HEK293 (cell line): ENCODE results near the gene IFNA2.

Experiments
- CTCF ChIA-PET: fragments of 350-600 bp; formaldehyde crosslinking; extraction: SDS; loops from one replicate; lab custom pipeline; 2021; ENCODE audit warnings: antibody characterized with exemption; lab: Yijun Ruan, JAX
- POLR2A ChIA-PET: fragments of 300-600 bp; formaldehyde crosslinking; extraction: SDS; loops from one replicate; lab custom pipeline; 2020; ENCODE audit warnings: antibody characterized with exemption, inconsistent platforms; lab: Yijun Ruan, JAX
- H3K27ac ChIP-seq: fragments of 200-500 bp; sonication (Bioruptor generic); 2 replicates; pipeline ENCODE4 v1.5.1; 2014; ENCODE audit warnings: low read depth, low read length, control low read depth, inconsistent platforms; ENCODE audit errors: extremely low read depth
- H3K36me3 ChIP-seq, 2 experiments: fragments of 200-500 bp in 1 of 2; sonication (Bioruptor generic) in 1 of 2; 1 replicate in 1 of 2; 2 replicates in 1 of 2; pipeline ENCODE4 v1.5.1; 2014 to 2017; ENCODE audit warnings: inconsistent platforms in 2 of 2, low read length in 2 of 2; ENCODE audit not compliant: control insufficient read depth in 2 of 2, insufficient read depth in 1 of 2
- H3K4me1 ChIP-seq: fragments of 200-500 bp; sonication (Bioruptor generic); 2 replicates; pipeline ENCODE4 v1.5.1; 2014; ENCODE audit warnings: mild to moderate bottlenecking, low read length, inconsistent platforms; ENCODE audit not compliant: control insufficient read depth, insufficient read depth
- H3K4me3 ChIP-seq: 2 replicates; pipeline ENCODE4 v1.5.1; 2011; ENCODE audit warnings: low read depth, mild to moderate bottlenecking, control low read depth, low read length, moderate library complexity
- H3K9me3 ChIP-seq: fragments of 200-500 bp; sonication (Bioruptor generic); 2 replicates; pipeline ENCODE4 v1.5.1; 2014; ENCODE audit warnings: low read depth, low read length, inconsistent platforms; ENCODE audit not compliant: control insufficient read depth, insufficient read depth
- HOXA7 ChIP-seq: sonication (generic); formaldehyde crosslinking; IDR thresholded peaks from 2 replicates; pipeline ENCODE4 v1.8.1; 2022; ENCODE audit warnings: missing genetic modification reagents, borderline replicate concordance
- MEIS1 ChIP-seq: sonication (generic); formaldehyde crosslinking; IDR thresholded peaks from 2 replicates; pipeline ENCODE4 v1.8.1; 2022; ENCODE audit warnings: missing genetic modification reagents, mild to moderate bottlenecking, borderline replicate concordance
- PBX3 ChIP-seq: sonication (generic); formaldehyde crosslinking; IDR thresholded peaks from 2 replicates; pipeline ENCODE4 v1.8.1; 2022; ENCODE audit warnings: mild to moderate bottlenecking, moderate library complexity, missing genetic modification reagents
- PRDM1 ChIP-seq: fragments of 450-650 bp; formaldehyde crosslinking; IDR thresholded peaks from 2 replicates; pipeline ENCODE4; 2016; ENCODE audit warnings: missing biosample characterization, missing genetic modification characterization
- YY1 ChIP-seq: fragments of 450-650 bp; formaldehyde crosslinking; IDR thresholded peaks from 2 replicates; pipeline ENCODE4 v1.5.1; 2018; ENCODE audit warnings: missing biosample characterization, missing genetic modification characterization
- ZBTB20 ChIP-seq: fragments of 450-650 bp; formaldehyde crosslinking; IDR thresholded peaks from 2 replicates; pipeline ENCODE4 v1.5.1; 2016; ENCODE audit warnings: missing biosample characterization, missing genetic modification characterization
- ZBTB48 ChIP-seq: fragments of 450-650 bp; formaldehyde crosslinking; IDR thresholded peaks from 2 replicates; pipeline ENCODE4 v1.5.1; 2016; ENCODE audit warnings: missing biosample characterization, missing genetic modification characterization
- ZNF121 ChIP-seq: fragments of 450-650 bp; formaldehyde crosslinking; IDR thresholded peaks from 2 replicates; pipeline ENCODE4 v1.5.1; 2016; ENCODE audit warnings: missing biosample characterization, missing genetic modification characterization
- ZNF311 ChIP-seq: fragments of 450-650 bp; formaldehyde crosslinking; IDR thresholded peaks from 2 replicates; pipeline ENCODE4 v1.5.1; 2017; ENCODE audit warnings: missing biosample characterization, missing genetic modification characterization, borderline replicate concordance
- ZNF341 ChIP-seq: fragments of 450-650 bp; formaldehyde crosslinking; IDR thresholded peaks from 2 replicates; pipeline ENCODE4; 2016; ENCODE audit warnings: low read depth, missing biosample characterization, missing genetic modification characterization
- ZNF354C ChIP-seq: fragments of 450-650 bp; formaldehyde crosslinking; IDR thresholded peaks from 2 replicates; pipeline ENCODE4 v1.5.1; 2016; ENCODE audit warnings: missing biosample characterization, missing genetic modification characterization, low read depth, borderline replicate concordance
- ZNF391 ChIP-seq: fragments of 450-650 bp; formaldehyde crosslinking; IDR thresholded peaks from 2 replicates; pipeline ENCODE4 v1.5.1; 2016; ENCODE audit warnings: low read depth, missing biosample characterization, missing genetic modification characterization, borderline replicate concordance
- ZNF423 ChIP-seq: fragments of 450-650 bp; formaldehyde crosslinking; IDR thresholded peaks from 2 replicates; pipeline ENCODE4 v1.5.1; 2016; ENCODE audit warnings: missing biosample characterization, missing genetic modification characterization
- ZNF521 ChIP-seq: fragments of 450-650 bp; formaldehyde crosslinking; IDR thresholded peaks from 2 replicates; pipeline ENCODE4 v1.5.1; 2017; ENCODE audit warnings: missing biosample characterization, mild to moderate bottlenecking, missing genetic modification characterization
- ZNF530 ChIP-seq: fragments of 450-650 bp; formaldehyde crosslinking; IDR thresholded peaks from 2 replicates; pipeline ENCODE4 v1.5.1; 2016; ENCODE audit warnings: low read depth, missing biosample characterization, missing genetic modification characterization
- ZNF544 ChIP-seq: fragments of 450-650 bp; formaldehyde crosslinking; IDR thresholded peaks from 2 replicates; pipeline ENCODE4 v1.5.0; 2017; ENCODE audit warnings: missing biosample characterization, missing genetic modification characterization
- ZNF580 ChIP-seq: fragments of 450-650 bp; formaldehyde crosslinking; IDR thresholded peaks from 2 replicates; pipeline ENCODE4 v1.5.1; 2016; ENCODE audit warnings: missing biosample characterization, missing genetic modification characterization
- ZNF785 ChIP-seq: fragments of 450-650 bp; formaldehyde crosslinking; IDR thresholded peaks from 2 replicates; pipeline ENCODE4 v1.5.1; 2016; ENCODE audit warnings: missing biosample characterization, missing genetic modification characterization
- ZSCAN16 ChIP-seq: fragments of 450-650 bp; formaldehyde crosslinking; IDR thresholded peaks from 2 replicates; pipeline ENCODE4 v1.5.1; 2016; ENCODE audit warnings: missing biosample characterization, missing genetic modification characterization
- ZSCAN30 ChIP-seq: fragments of 450-650 bp; IDR thresholded peaks from 2 replicates; pipeline ENCODE4 v1.5.1; 2018; ENCODE audit warnings: missing biosample characterization, mild to moderate bottlenecking, missing genetic modification characterization, moderate library complexity
- TF ChIP-seq, protein P1 (sequence below): fragments of 450-650 bp; formaldehyde crosslinking; IDR thresholded peaks from 2 replicates; pipeline ENCODE4 v1.5.1; 2017; ENCODE audit warnings: missing biosample characterization, missing genetic modification characterization
- TF ChIP-seq, protein P2 (sequence below): fragments of 450-650 bp; formaldehyde crosslinking; IDR thresholded peaks from 2 replicates; pipeline ENCODE4 v1.5.1; 2016; ENCODE audit warnings: missing biosample characterization, missing genetic modification characterization, borderline replicate concordance
- TF ChIP-seq, protein P3 (sequence below): fragments of 450-650 bp; formaldehyde crosslinking; IDR thresholded peaks from 2 replicates; pipeline ENCODE4 v1.5.1; 2017; ENCODE audit warnings: missing biosample characterization, mild to moderate bottlenecking, missing genetic modification characterization, moderate library complexity

The IFNA2 gene

DNA sequence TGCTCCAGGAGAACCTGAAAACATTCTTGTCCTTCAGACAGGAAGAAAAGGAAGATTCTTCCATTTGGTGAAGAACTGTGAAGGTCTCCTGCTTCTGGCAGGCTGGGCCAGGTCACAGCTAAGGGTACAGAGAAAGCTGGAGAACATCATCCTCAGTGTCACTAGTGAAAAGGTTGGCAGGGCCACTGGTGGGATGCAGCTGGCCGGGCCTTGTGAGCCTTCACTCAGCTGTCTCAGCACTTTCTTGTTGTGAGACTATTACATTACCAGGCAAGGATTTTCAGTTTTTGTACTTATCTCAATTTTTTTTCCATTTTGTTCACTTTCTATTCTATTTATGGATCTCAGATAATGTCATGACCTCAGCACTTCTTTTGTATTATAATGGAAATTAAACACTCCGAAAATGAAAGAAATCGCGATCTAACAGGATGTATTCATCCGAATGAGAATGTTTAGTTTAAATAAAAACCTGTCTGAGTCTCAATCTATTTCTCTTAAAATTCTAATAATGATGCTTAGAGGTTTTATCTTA lies 13.8 kb upstream of the IFNA2 start:
- POLR2A ChIA-PET, result no interaction called here
- H3K27ac ChIP-seq, result no peak overlapping the region
- no peaks in the 10 kb centered on the region for H3K36me3 ChIP-seq
- no peaks in the 10 kb centered on the region for H3K4me1 ChIP-seq
- H3K9me3 ChIP-seq, result no peaks in the 10 kb centered on the region
- CTCF ChIA-PET, result interaction anchor here (0.6 to 1.5 kb wide), 5 partner anchors 14 to 483 kb away, joined by 3 to 7 read pairs (median 3); partner anchors contain the start of gene IFNA2
- H3K4me3 ChIP-seq, result no peak overlapping the region
- TF ChIP-seq MEIS1 (CRISPR knock-in tag) (no peak), PRDM1 (0 out of 2 replicates have a peak, but pooled peaks have one; percentile 10)

- ChIA-PET CTCF (interaction anchor here (0.6 to 3.4 kb wide), 45 partner anchors 8 to 1028 kb away, joined by 3 to 33 read pairs (median 4); partner anchors contain the start of genes IFNA8 and KLHL9), POLR2A (interaction anchor here (0.5 to 1.0 kb wide), 3 partner anchors 60 to 142 kb away, joined by 3 read pairs; no protein-coding TSS in a partner anchor)
- Histone ChIP-seq H3K27ac (no peak overlapping the region), H3K4me3 (peak overlapping the region; percentile 68), H3K4me1 (no peaks in the 10 kb centered on the region), H3K9me3 (no peaks in the 10 kb centered on the region), H3K36me3 (no peaks in the 10 kb centered on the region)
- TF ChIP-seq ZNF785 (no peak), PBX3 (CRISPR knock-in tag) (no peak), ZNF530 (tag by site-specific recombination) (no peak), ZNF341 (tag by site-specific recombination) (peak; percentile 58), ZBTB20 (tag by site-specific recombination) (no peak), HOXA7 (CRISPR knock-in tag) (no peak), ZNF391 (tag by site-specific recombination) (no peak), ZSCAN30 (0 out of 2 replicates have a peak, but pooled peaks have one; percentile 34), ZNF544 (tag by site-specific recombination) (no peak), ZNF521 (tag by site-specific recombination) (no peak), ZNF423 (tag by site-specific recombination) (no peak), ZNF580 (tag by site-specific recombination) (no peak), ZNF354C (tag by site-specific recombination) (no peak), ZBTB48 (tag by site-specific recombination) (no peak), ZNF121 (tag by site-specific recombination) (peak; percentile 92), YY1 (no peak), ZSCAN16 (tag by site-specific recombination) (no peak), ZNF311 (no peak)
- TF ChIP-seq, protein P1, sequence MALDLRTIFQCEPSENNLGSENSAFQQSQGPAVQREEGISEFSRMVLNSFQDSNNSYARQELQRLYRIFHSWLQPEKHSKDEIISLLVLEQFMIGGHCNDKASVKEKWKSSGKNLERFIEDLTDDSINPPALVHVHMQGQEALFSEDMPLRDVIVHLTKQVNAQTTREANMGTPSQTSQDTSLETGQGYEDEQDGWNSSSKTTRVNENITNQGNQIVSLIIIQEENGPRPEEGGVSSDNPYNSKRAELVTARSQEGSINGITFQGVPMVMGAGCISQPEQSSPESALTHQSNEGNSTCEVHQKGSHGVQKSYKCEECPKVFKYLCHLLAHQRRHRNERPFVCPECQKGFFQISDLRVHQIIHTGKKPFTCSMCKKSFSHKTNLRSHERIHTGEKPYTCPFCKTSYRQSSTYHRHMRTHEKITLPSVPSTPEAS (tag by site-specific recombination), result peak; percentile 18; the same call in 1 of the 2 replicates
- TF ChIP-seq, protein P2, sequence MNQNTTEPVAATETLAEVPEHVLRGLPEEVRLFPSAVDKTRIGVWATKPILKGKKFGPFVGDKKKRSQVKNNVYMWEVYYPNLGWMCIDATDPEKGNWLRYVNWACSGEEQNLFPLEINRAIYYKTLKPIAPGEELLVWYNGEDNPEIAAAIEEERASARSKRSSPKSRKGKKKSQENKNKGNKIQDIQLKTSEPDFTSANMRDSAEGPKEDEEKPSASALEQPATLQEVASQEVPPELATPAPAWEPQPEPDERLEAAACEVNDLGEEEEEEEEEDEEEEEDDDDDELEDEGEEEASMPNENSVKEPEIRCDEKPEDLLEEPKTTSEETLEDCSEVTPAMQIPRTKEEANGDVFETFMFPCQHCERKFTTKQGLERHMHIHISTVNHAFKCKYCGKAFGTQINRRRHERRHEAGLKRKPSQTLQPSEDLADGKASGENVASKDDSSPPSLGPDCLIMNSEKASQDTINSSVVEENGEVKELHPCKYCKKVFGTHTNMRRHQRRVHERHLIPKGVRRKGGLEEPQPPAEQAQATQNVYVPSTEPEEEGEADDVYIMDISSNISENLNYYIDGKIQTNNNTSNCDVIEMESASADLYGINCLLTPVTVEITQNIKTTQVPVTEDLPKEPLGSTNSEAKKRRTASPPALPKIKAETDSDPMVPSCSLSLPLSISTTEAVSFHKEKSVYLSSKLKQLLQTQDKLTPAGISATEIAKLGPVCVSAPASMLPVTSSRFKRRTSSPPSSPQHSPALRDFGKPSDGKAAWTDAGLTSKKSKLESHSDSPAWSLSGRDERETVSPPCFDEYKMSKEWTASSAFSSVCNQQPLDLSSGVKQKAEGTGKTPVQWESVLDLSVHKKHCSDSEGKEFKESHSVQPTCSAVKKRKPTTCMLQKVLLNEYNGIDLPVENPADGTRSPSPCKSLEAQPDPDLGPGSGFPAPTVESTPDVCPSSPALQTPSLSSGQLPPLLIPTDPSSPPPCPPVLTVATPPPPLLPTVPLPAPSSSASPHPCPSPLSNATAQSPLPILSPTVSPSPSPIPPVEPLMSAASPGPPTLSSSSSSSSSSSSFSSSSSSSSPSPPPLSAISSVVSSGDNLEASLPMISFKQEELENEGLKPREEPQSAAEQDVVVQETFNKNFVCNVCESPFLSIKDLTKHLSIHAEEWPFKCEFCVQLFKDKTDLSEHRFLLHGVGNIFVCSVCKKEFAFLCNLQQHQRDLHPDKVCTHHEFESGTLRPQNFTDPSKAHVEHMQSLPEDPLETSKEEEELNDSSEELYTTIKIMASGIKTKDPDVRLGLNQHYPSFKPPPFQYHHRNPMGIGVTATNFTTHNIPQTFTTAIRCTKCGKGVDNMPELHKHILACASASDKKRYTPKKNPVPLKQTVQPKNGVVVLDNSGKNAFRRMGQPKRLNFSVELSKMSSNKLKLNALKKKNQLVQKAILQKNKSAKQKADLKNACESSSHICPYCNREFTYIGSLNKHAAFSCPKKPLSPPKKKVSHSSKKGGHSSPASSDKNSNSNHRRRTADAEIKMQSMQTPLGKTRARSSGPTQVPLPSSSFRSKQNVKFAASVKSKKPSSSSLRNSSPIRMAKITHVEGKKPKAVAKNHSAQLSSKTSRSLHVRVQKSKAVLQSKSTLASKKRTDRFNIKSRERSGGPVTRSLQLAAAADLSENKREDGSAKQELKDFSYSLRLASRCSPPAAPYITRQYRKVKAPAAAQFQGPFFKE (tag by site-specific recombination), result no peak
- TF ChIP-seq, protein P3, sequence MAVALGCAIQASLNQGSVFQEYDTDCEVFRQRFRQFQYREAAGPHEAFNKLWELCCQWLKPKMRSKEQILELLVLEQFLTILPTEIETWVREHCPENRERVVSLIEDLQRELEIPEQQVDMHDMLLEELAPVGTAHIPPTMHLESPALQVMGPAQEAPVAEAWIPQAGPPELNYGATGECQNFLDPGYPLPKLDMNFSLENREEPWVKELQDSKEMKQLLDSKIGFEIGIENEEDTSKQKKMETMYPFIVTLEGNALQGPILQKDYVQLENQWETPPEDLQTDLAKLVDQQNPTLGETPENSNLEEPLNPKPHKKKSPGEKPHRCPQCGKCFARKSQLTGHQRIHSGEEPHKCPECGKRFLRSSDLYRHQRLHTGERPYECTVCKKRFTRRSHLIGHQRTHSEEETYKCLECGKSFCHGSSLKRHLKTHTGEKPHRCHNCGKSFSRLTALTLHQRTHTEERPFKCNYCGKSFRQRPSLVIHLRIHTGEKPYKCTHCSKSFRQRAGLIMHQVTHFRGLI, result no peak
Measured at GRCh38 chr9:21395778-21396717, 10.8 kb upstream of the IFNA2 start.
